ENCODE measurements around the gene IGF2BP3.

IGF2BP3 gene

GRCh38 chr7:23472556-23472955, 2.3 kb upstream of the IGF2BP3 start:
- no peak for DNase-seq

GRCh38 chr7:23472046-23472445, 1.8 kb upstream of the IGF2BP3 start:
- no peak for DNase-seq

- DNase-seq: no peak
Measured at GRCh38 chr7:23471106-23471859, 992 bp upstream of the IGF2BP3 start.

GRCh38 chr7:23469961-23470250, 385 bp downstream of the IGF2BP3 start:
- no peak for DNase-seq

GRCh38 chr7:23469150-23469960, 936 bp downstream of the IGF2BP3 start:
- no peak for DNase-seq

- DNase-seq: no peak
Measured at GRCh38 chr7:23468526-23469149, 1.7 kb downstream of the IGF2BP3 start.

GRCh38 chr7:23467806-23468525, 2.3 kb downstream of the IGF2BP3 start:
- DNase-seq: no peak

GRCh38 chr7:23467291-23467805, 2.9 kb downstream of the IGF2BP3 start:
- DNase-seq: no peak

- peak in 5 of 56 donors; percentile 1 to 9 (median 2) for DNase-seq
Measured at GRCh38 chr7:23462846-23463245, 7.4 kb downstream of the IGF2BP3 start.

GRCh38 chr7:23458044-23458443, 12.2 kb downstream of the IGF2BP3 start:
- DNase-seq: no peak

GRCh38 chr7:23456093-23456492, 14.2 kb downstream of the IGF2BP3 start:
- no peak for DNase-seq

- no peak for DNase-seq
Measured at GRCh38 chr7:23454881-23455526, 15.3 kb downstream of the IGF2BP3 start.

- DNase-seq: no peak
Measured at GRCh38 chr7:23450518-23450917, 19.8 kb downstream of the IGF2BP3 start.

GRCh38 chr7:23449941-23450340, 20.4 kb downstream of the IGF2BP3 start:
- DNase-seq: no peak

GRCh38 chr7:23445326-23445725, 25.0 kb downstream of the IGF2BP3 start:
- DNase-seq: no peak

GRCh38 chr7:23443974-23444373, 26.3 kb downstream of the IGF2BP3 start:
- DNase-seq: no peak

GRCh38 chr7:23438171-23438570, 32.1 kb downstream of the IGF2BP3 start:
- no peak for DNase-seq

- DNase-seq: no peak
Measured at GRCh38 chr7:23434147-23434917, 36.0 kb downstream of the IGF2BP3 start.

GRCh38 chr7:23431702-23432199, 38.5 kb downstream of the IGF2BP3 start:
- no peak for DNase-seq

GRCh38 chr7:23430893-23431259, 39.4 kb downstream of the IGF2BP3 start:
- no peak for DNase-seq

All from nucleus accumbens (tissue), 56 donors.